Measurements from ENCODE around the gene ADPRH. TPM values are rescaled to one million over a fixed set of nuclear protein-coding genes. Genes with fewer than 3 reads are reported as not detected.

The ADPRH gene
- total RNA-seq, 4 donors from 2014 or later: 1.8 to 2.4 (median 2.3) TPM

- no peak for DNase-seq
- intact Hi-C loops (cut with DNase I; ENCODE audit: low total_unique reads): no loop called here
- Histone ChIP-seq H3K27ac (no peak overlapping the region), H3K4me1 (peaks cover 0 to 18% (median 2%) of the 10 kb centered on the region in 4 donors), H3K4me3 (peak overlapping the region in 1 of 4 donors; percentile 22), H3K36me3 (no peaks in the 10 kb centered on the region), H3K9me3 (no peaks in the 10 kb centered on the region), H3K27me3 (no peaks in the 10 kb centered on the region)
- in situ Hi-C loops (cut with MboI; ENCODE audit: low pct_ligation_motif_present in 1 of 4, low pct_unique_long_range_greater_than_20kb in 1 of 4, low sequenced_read_pairs in 3 of 4): no loop called here
- TF ChIP-seq, protein P1, sequence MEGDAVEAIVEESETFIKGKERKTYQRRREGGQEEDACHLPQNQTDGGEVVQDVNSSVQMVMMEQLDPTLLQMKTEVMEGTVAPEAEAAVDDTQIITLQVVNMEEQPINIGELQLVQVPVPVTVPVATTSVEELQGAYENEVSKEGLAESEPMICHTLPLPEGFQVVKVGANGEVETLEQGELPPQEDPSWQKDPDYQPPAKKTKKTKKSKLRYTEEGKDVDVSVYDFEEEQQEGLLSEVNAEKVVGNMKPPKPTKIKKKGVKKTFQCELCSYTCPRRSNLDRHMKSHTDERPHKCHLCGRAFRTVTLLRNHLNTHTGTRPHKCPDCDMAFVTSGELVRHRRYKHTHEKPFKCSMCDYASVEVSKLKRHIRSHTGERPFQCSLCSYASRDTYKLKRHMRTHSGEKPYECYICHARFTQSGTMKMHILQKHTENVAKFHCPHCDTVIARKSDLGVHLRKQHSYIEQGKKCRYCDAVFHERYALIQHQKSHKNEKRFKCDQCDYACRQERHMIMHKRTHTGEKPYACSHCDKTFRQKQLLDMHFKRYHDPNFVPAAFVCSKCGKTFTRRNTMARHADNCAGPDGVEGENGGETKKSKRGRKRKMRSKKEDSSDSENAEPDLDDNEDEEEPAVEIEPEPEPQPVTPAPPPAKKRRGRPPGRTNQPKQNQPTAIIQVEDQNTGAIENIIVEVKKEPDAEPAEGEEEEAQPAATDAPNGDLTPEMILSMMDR (IDR thresholded peaks at IDR 0.05): no peak
- TF ChIP-seq EP300 (IDR thresholded peaks at IDR 0.05; ENCODE audit: low read depth) (no peak), POLR2AphosphoS5 (IDR thresholded peaks at IDR 0.05) (no peak), POLR2A (IDR thresholded peaks at IDR 0.05) (no peak)
- 84 to 91% methylated on average over 6 to 7 of the region's 7 CpGs for WGBS, 2 donors (ENCODE audit: low coverage in 1 of 2)
Observed at GRCh38 chr3:119595639-119596334, 16.5 kb downstream of the ADPRH start.

- DNase-seq: no peak
- Histone ChIP-seq H3K27me3 (no peaks in the 10 kb centered on the region), H3K9me3 (no peaks in the 10 kb centered on the region), H3K27ac (no peak overlapping the region), H3K4me3 (no peak overlapping the region), H3K4me1 (peaks cover 0 to 18% (median 2%) of the 10 kb centered on the region in 4 donors), H3K36me3 (no peaks in the 10 kb centered on the region)
- TF ChIP-seq EP300 (IDR thresholded peaks at IDR 0.05; ENCODE audit: low read depth) (no peak), POLR2A (IDR thresholded peaks at IDR 0.05) (no peak), POLR2AphosphoS5 (IDR thresholded peaks at IDR 0.05) (no peak)
- TF ChIP-seq, protein P1 (IDR thresholded peaks at IDR 0.05): no peak
- WGBS, 2 donors (ENCODE audit: low coverage in 1 of 2): 80 to 82% methylated on average over 5 to 6 of the region's 6 CpGs
- intact Hi-C loops (cut with DNase I; ENCODE audit: low total_unique reads): no loop called here
- in situ Hi-C loops (cut with MboI; ENCODE audit: low pct_ligation_motif_present in 1 of 4, low pct_unique_long_range_greater_than_20kb in 1 of 4, low sequenced_read_pairs in 3 of 4): no loop called here
Observed at GRCh38 chr3:119596398-119596797, 17.1 kb downstream of the ADPRH start.

DNA sequence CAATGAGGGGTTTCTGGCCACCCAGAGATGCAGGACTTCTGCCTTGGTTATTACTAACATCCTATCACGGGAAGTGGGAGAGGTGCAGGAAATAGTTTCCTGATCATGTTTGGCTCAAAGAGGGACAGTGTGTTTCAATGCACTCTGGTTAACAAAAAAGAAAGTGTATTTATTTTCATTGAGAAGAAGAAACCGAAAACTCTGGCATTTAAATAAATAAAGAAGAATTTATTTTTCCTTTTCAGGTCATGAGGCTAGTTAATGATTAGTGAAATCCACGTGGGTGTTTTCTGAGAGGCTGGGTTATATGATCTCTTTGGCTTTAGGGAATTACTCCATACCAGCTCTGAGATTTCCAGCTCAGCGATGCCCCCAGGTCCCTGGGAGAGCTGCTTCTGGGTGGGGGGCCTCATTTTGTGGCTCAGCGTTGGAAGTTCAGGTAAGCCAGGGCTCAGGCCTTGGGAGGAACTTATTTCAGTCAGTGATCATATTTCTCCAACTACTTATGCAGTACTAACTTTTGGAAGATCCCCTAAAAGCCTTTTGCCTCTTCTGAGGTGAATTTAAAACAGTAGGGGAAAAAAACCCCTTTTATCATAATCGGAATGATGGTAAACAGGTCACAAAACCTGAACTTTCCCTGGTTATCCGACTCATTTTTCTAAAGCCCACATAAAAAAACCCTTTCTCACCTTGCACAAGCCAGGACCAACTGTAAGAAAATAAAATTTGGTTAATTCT lies 18.4 kb downstream of the ADPRH start, which contains the start of gene PLA1A:
Gene PLA1A, plus strand, starts transcription at position 338 of the 741 bp plus-strand sequence. Its CDS starts 29 bp downstream, at position 367.
- in situ Hi-C loops (cut with MboI; ENCODE audit: low pct_ligation_motif_present in 1 of 4, low pct_unique_long_range_greater_than_20kb in 1 of 4, low sequenced_read_pairs in 3 of 4) (no loop called here), intact Hi-C loops (cut with DNase I; ENCODE audit: low total_unique reads) (no loop called here)
- DNase-seq: no peak
- H3K27ac ChIP-seq: no peak within 1 kb of the TSS
- no peak for TF ChIP-seq EP300 (IDR thresholded peaks at IDR 0.05; ENCODE audit: low read depth)
- TF ChIP-seq POLR2A (IDR thresholded peaks at IDR 0.05): no peak
- TF ChIP-seq, protein P1 (IDR thresholded peaks at IDR 0.05): no peak
- TF ChIP-seq POLR2AphosphoS5 (IDR thresholded peaks at IDR 0.05): no peak
- WGBS, 2 donors (ENCODE audit: low coverage in 1 of 2): 50 to 56% methylated on average over 5 to 7 of the region's 7 CpGs
- no peaks in the 10 kb centered on the region for H3K9me3 ChIP-seq
- H3K27me3 ChIP-seq: no peaks in the 10 kb centered on the region
- no peak within 1 kb of the TSS for H3K4me3 ChIP-seq
- no peaks in the 10 kb centered on the region for H3K36me3 ChIP-seq
- H3K4me1 ChIP-seq: peaks cover 0 to 18% (median 2%) of the 10 kb centered on the region in 4 donors

GRCh38 chr3:119598410-119599098 lies 19.3 kb downstream of the ADPRH start:
- H3K27me3 ChIP-seq: no peaks in the 10 kb centered on the region
- no peak overlapping the region for H3K4me3 ChIP-seq
- no peak overlapping the region for H3K27ac ChIP-seq
- in situ Hi-C loops (cut with MboI; ENCODE audit: low pct_ligation_motif_present in 1 of 4, low pct_unique_long_range_greater_than_20kb in 1 of 4, low sequenced_read_pairs in 3 of 4): no loop called here
- DNase-seq: no peak
- peaks cover 0 to 18% (median 2%) of the 10 kb centered on the region in 4 donors for H3K4me1 ChIP-seq
- intact Hi-C loops (cut with DNase I; ENCODE audit: low total_unique reads): no loop called here
- H3K36me3 ChIP-seq: no peaks in the 10 kb centered on the region
- 88 to 93% methylated on average over 1 of the region's 1 CpG for WGBS, 2 donors (ENCODE audit: low coverage in 1 of 2)
- no peaks in the 10 kb centered on the region for H3K9me3 ChIP-seq
- TF ChIP-seq, protein P1 (IDR thresholded peaks at IDR 0.05): no peak
- TF ChIP-seq EP300 (IDR thresholded peaks at IDR 0.05; ENCODE audit: low read depth) (no peak), POLR2AphosphoS5 (IDR thresholded peaks at IDR 0.05) (no peak), POLR2A (IDR thresholded peaks at IDR 0.05) (no peak)
